ENCODE results near the gene MCAT.

DNA sequence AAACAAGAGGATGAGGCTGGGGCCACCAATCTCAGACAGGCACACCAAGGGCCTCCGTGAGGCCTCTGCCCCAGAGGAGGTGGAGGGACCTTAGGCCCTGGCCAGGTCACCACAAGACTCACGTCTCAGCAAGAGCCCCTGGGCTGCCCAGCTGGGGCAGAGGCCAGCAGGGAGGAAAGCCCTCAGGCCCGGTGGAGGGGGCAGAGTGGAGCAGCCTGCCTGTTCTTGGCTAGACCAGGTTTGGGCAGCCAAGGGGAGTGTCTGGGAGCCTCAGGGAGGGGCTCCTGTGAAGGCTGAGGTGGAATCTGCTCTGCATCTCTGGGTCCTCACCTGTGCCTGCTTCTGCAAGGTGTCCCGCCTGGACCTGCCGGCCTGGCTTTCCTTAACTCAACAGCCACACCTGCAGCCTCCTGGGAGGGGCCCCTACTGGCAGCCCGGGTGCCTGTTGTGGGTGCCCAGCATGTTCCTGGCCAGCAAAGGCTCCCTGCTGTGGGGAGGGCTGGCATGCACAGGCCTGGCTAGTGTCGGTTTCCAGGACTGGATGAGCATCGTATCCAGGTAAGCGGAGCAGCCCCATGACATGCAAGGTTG lies 31.8 kb upstream of the MCAT start:
- TF ChIP-seq, protein P1, sequence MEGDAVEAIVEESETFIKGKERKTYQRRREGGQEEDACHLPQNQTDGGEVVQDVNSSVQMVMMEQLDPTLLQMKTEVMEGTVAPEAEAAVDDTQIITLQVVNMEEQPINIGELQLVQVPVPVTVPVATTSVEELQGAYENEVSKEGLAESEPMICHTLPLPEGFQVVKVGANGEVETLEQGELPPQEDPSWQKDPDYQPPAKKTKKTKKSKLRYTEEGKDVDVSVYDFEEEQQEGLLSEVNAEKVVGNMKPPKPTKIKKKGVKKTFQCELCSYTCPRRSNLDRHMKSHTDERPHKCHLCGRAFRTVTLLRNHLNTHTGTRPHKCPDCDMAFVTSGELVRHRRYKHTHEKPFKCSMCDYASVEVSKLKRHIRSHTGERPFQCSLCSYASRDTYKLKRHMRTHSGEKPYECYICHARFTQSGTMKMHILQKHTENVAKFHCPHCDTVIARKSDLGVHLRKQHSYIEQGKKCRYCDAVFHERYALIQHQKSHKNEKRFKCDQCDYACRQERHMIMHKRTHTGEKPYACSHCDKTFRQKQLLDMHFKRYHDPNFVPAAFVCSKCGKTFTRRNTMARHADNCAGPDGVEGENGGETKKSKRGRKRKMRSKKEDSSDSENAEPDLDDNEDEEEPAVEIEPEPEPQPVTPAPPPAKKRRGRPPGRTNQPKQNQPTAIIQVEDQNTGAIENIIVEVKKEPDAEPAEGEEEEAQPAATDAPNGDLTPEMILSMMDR (IDR thresholded peaks at IDR 0.05): no peak
- TF ChIP-seq EP300 (IDR thresholded peaks at IDR 0.05): no peak

Measured in gastroesophageal sphincter (tissue), 3 donors.